ENCODE results near the gene ABHD13.
A peak's percentile ranks its signal among the peaks of the same experiment; 100 is the strongest.

The ABHD13 gene

GRCh38 chr13:108212886-108213285, 5.3 kb upstream of the ABHD13 start:
- TF ChIP-seq ZFX (IDR thresholded peaks at IDR 0.05; ENCODE audit: borderline replicate concordance) (no peak), CTCF (IDR thresholded peaks at IDR 0.05) (no peak)
- H3K27ac ChIP-seq = no peak overlapping the region

- TF ChIP-seq CTCF (IDR thresholded peaks at IDR 0.05) (no peak), ZFX (IDR thresholded peaks at IDR 0.05; ENCODE audit: borderline replicate concordance) (no peak)
- no peak overlapping the region for H3K27ac ChIP-seq
These were observed 4.2 kb upstream of the ABHD13 start for GRCh38 chr13:108213946-108214345.

- TF ChIP-seq ZFX (IDR thresholded peaks at IDR 0.05; ENCODE audit: borderline replicate concordance) (no peak), CTCF (IDR thresholded peaks at IDR 0.05) (no peak)
- no peak overlapping the region for H3K27ac ChIP-seq
These were observed 3.5 kb upstream of the ABHD13 start for GRCh38 chr13:108214441-108215271.

GRCh38 chr13:108215436-108215835, 2.8 kb upstream of the ABHD13 start, which contains the start of gene LIG4:
TSS of gene LIG4 (minus strand) at chr13:108215536. CDS start at chr13:108211268, 4,268 bp downstream.
- TF ChIP-seq ZFX (IDR thresholded peaks at IDR 0.05; ENCODE audit: borderline replicate concordance) (no peak), CTCF (IDR thresholded peaks at IDR 0.05) (no peak)
- H3K27ac ChIP-seq = peak within 1 kb of the TSS; percentile 52

- peak overlapping the region; percentile 61 for H3K27ac ChIP-seq
These were observed 717 bp upstream of the ABHD13 start for GRCh38 chr13:108217307-108218043.

GRCh38 chr13:108220041-108220440, 1.8 kb downstream of the ABHD13 start:
- TF ChIP-seq CTCF (IDR thresholded peaks at IDR 0.05) (peak; percentile 34; the same call in 1 of the 2 replicates), ZFX (IDR thresholded peaks at IDR 0.05; ENCODE audit: borderline replicate concordance) (no peak)
- H3K27ac ChIP-seq = no peak overlapping the region

GRCh38 chr13:108223687-108224503, 5.7 kb downstream of the ABHD13 start:
- TF ChIP-seq CTCF (IDR thresholded peaks at IDR 0.05) = no peak
- TF ChIP-seq ZFX (IDR thresholded peaks at IDR 0.05; ENCODE audit: borderline replicate concordance) = no peak
- no peak overlapping the region for H3K27ac ChIP-seq
